Measurements from ENCODE around the gene NPAS2. TPM values are rescaled to one million over a fixed set of nuclear protein-coding genes. Genes with fewer than 3 reads are reported as not detected.

Gene NPAS2
- polyA plus RNA-seq, 2 donors, result 62.7 to 70.0 TPM

- Histone ChIP-seq H3K4me3 (ENCODE audit: low read depth in 1 of 2, low read length in 2 of 2) (no peak overlapping the region), H3K27ac (ENCODE audit: low read depth in 2 of 2, low read length in 1 of 2) (peak overlapping the region in 1 of 2 donors; percentile 35), H3K36me3 (ENCODE audit: control insufficient read depth in 2 of 2, insufficient read depth in 2 of 2, low read length in 1 of 2) (peaks cover 0 to 5% of the 10 kb centered on the region in 2 donors), H3K9me3 (ENCODE audit: control insufficient read depth in 2 of 2, insufficient read depth in 1 of 2, low read depth in 1 of 2, low read length in 1 of 2) (no peaks in the 10 kb centered on the region), H3K27me3 (ENCODE audit: control insufficient read depth in 1 of 2, insufficient read depth in 2 of 2, low read length in 2 of 2) (no peaks in the 10 kb centered on the region), H3K4me1 (ENCODE audit: control insufficient read depth in 2 of 2, insufficient read depth in 2 of 2, low read length in 1 of 2) (peaks cover 3 to 15% of the 10 kb centered on the region in 2 donors)
- WGBS, 2 donors, result 63 to 83% methylated on average over 3 of the region's 3 CpGs
Observed at GRCh38 chr2:100895402-100895801, 75.5 kb downstream of the NPAS2 start.

- no peaks in the 10 kb centered on the region for H3K9me3 ChIP-seq (ENCODE audit: control insufficient read depth in 2 of 2, insufficient read depth in 1 of 2, low read depth in 1 of 2, low read length in 1 of 2)
- WGBS, 2 donors, result 58 to 75% methylated on average over 3 of the region's 3 CpGs
- peaks cover 0 to 5% of the 10 kb centered on the region in 2 donors for H3K36me3 ChIP-seq (ENCODE audit: control insufficient read depth in 2 of 2, insufficient read depth in 2 of 2, low read length in 1 of 2)
- no peak overlapping the region for H3K4me3 ChIP-seq (ENCODE audit: low read depth in 1 of 2, low read length in 2 of 2)
- no peaks in the 10 kb centered on the region for H3K27me3 ChIP-seq (ENCODE audit: control insufficient read depth in 1 of 2, insufficient read depth in 2 of 2, low read length in 2 of 2)
- peaks cover 3 to 13% of the 10 kb centered on the region in 2 donors for H3K4me1 ChIP-seq (ENCODE audit: control insufficient read depth in 2 of 2, insufficient read depth in 2 of 2, low read length in 1 of 2)
- H3K27ac ChIP-seq (ENCODE audit: low read depth in 2 of 2, low read length in 1 of 2), result no peak overlapping the region
Observed at GRCh38 chr2:100895934-100896685, 76.2 kb downstream of the NPAS2 start.

- 81 to 84% methylated on average over 8 of the region's 8 CpGs for WGBS, 2 donors
- Histone ChIP-seq H3K9me3 (ENCODE audit: control insufficient read depth in 2 of 2, insufficient read depth in 1 of 2, low read depth in 1 of 2, low read length in 1 of 2) (no peaks in the 10 kb centered on the region), H3K4me1 (ENCODE audit: control insufficient read depth in 2 of 2, insufficient read depth in 2 of 2, low read length in 1 of 2) (peaks cover 3 to 16% of the 10 kb centered on the region in 2 donors), H3K4me3 (ENCODE audit: low read depth in 1 of 2, low read length in 2 of 2) (no peak overlapping the region), H3K27me3 (ENCODE audit: control insufficient read depth in 1 of 2, insufficient read depth in 2 of 2, low read length in 2 of 2) (no peaks in the 10 kb centered on the region), H3K27ac (ENCODE audit: low read depth in 2 of 2, low read length in 1 of 2) (no peak overlapping the region), H3K36me3 (ENCODE audit: control insufficient read depth in 2 of 2, insufficient read depth in 2 of 2, low read length in 1 of 2) (no peaks in the 10 kb centered on the region)
Observed at GRCh38 chr2:100898035-100898665, 78.2 kb downstream of the NPAS2 start.

GRCh38 chr2:100900156-100900795 is 80.3 kb downstream of the NPAS2 start:
- peaks cover 5 to 19% of the 10 kb centered on the region in 2 donors for H3K4me1 ChIP-seq (ENCODE audit: control insufficient read depth in 2 of 2, insufficient read depth in 2 of 2, low read length in 1 of 2)
- no peak overlapping the region for H3K27ac ChIP-seq (ENCODE audit: low read depth in 2 of 2, low read length in 1 of 2)

GRCh38 chr2:100902817-100903405 is 83.0 kb downstream of the NPAS2 start:
- Histone ChIP-seq H3K27me3 (ENCODE audit: control insufficient read depth in 1 of 2, insufficient read depth in 2 of 2, low read length in 2 of 2) (no peaks in the 10 kb centered on the region), H3K4me1 (ENCODE audit: control insufficient read depth in 2 of 2, insufficient read depth in 2 of 2, low read length in 1 of 2) (peaks cover 5 to 9% of the 10 kb centered on the region in 2 donors), H3K36me3 (ENCODE audit: control insufficient read depth in 2 of 2, insufficient read depth in 2 of 2, low read length in 1 of 2) (peaks cover 0 to 6% of the 10 kb centered on the region in 2 donors), H3K4me3 (ENCODE audit: low read depth in 1 of 2, low read length in 2 of 2) (no peak overlapping the region), H3K9me3 (ENCODE audit: control insufficient read depth in 2 of 2, insufficient read depth in 1 of 2, low read depth in 1 of 2, low read length in 1 of 2) (no peaks in the 10 kb centered on the region), H3K27ac (ENCODE audit: low read depth in 2 of 2, low read length in 1 of 2) (peak overlapping the region in 1 of 2 donors; percentile 50)
- WGBS, 2 donors, result 33 to 47% methylated on average over 6 of the region's 6 CpGs

More at GRCh38 chr2:100900156-100900795, 80.3 kb downstream of the NPAS2 start:
- H3K27me3 ChIP-seq (ENCODE audit: control insufficient read depth in 1 of 2, insufficient read depth in 2 of 2, low read length in 2 of 2), result no peaks in the 10 kb centered on the region
- 83 to 86% methylated on average over 5 of the region's 5 CpGs for WGBS, 2 donors
- H3K4me3 ChIP-seq (ENCODE audit: low read depth in 1 of 2, low read length in 2 of 2), result no peak overlapping the region
- H3K9me3 ChIP-seq (ENCODE audit: control insufficient read depth in 2 of 2, insufficient read depth in 1 of 2, low read depth in 1 of 2, low read length in 1 of 2), result no peaks in the 10 kb centered on the region
- H3K36me3 ChIP-seq (ENCODE audit: control insufficient read depth in 2 of 2, insufficient read depth in 2 of 2, low read length in 1 of 2), result peaks cover 0 to under 1% of the 10 kb centered on the region in 2 donors

- no peaks in the 10 kb centered on the region for H3K27me3 ChIP-seq (ENCODE audit: control insufficient read depth in 1 of 2, insufficient read depth in 2 of 2, low read length in 2 of 2)
- 81 to 83% methylated on average over 17 of the region's 17 CpGs for WGBS, 2 donors
- no peak overlapping the region for H3K27ac ChIP-seq (ENCODE audit: low read depth in 2 of 2, low read length in 1 of 2)
- peaks cover 0 to 6% of the 10 kb centered on the region in 2 donors for H3K36me3 ChIP-seq (ENCODE audit: control insufficient read depth in 2 of 2, insufficient read depth in 2 of 2, low read length in 1 of 2)
- no peak overlapping the region for H3K4me3 ChIP-seq (ENCODE audit: low read depth in 1 of 2, low read length in 2 of 2)
- H3K4me1 ChIP-seq (ENCODE audit: control insufficient read depth in 2 of 2, insufficient read depth in 2 of 2, low read length in 1 of 2), result peaks cover 5 to 10% of the 10 kb centered on the region in 2 donors
- no peaks in the 10 kb centered on the region for H3K9me3 ChIP-seq (ENCODE audit: control insufficient read depth in 2 of 2, insufficient read depth in 1 of 2, low read depth in 1 of 2, low read length in 1 of 2)
Observed at GRCh38 chr2:100903534-100904258, 83.8 kb downstream of the NPAS2 start.

GRCh38 chr2:100905132-100905805 is 85.3 kb downstream of the NPAS2 start:
- H3K36me3 ChIP-seq (ENCODE audit: control insufficient read depth in 2 of 2, insufficient read depth in 2 of 2, low read length in 1 of 2), result peaks cover 0 to 6% of the 10 kb centered on the region in 2 donors
- peaks cover 5 to 10% of the 10 kb centered on the region in 2 donors for H3K4me1 ChIP-seq (ENCODE audit: control insufficient read depth in 2 of 2, insufficient read depth in 2 of 2, low read length in 1 of 2)
- no peak overlapping the region for H3K4me3 ChIP-seq (ENCODE audit: low read depth in 1 of 2, low read length in 2 of 2)
- H3K27me3 ChIP-seq (ENCODE audit: control insufficient read depth in 1 of 2, insufficient read depth in 2 of 2, low read length in 2 of 2), result no peaks in the 10 kb centered on the region
- no peak overlapping the region for H3K27ac ChIP-seq (ENCODE audit: low read depth in 2 of 2, low read length in 1 of 2)
- 73 to 85% methylated on average over 9 of the region's 9 CpGs for WGBS, 2 donors
- H3K9me3 ChIP-seq (ENCODE audit: control insufficient read depth in 2 of 2, insufficient read depth in 1 of 2, low read depth in 1 of 2, low read length in 1 of 2), result no peaks in the 10 kb centered on the region

GRCh38 chr2:100906131-100906530 is 86.2 kb downstream of the NPAS2 start:
- Histone ChIP-seq H3K36me3 (ENCODE audit: control insufficient read depth in 2 of 2, insufficient read depth in 2 of 2, low read length in 1 of 2) (peaks cover 0 to 6% of the 10 kb centered on the region in 2 donors), H3K4me1 (ENCODE audit: control insufficient read depth in 2 of 2, insufficient read depth in 2 of 2, low read length in 1 of 2) (peaks cover 5 to 10% of the 10 kb centered on the region in 2 donors), H3K27ac (ENCODE audit: low read depth in 2 of 2, low read length in 1 of 2) (no peak overlapping the region), H3K9me3 (ENCODE audit: control insufficient read depth in 2 of 2, insufficient read depth in 1 of 2, low read depth in 1 of 2, low read length in 1 of 2) (no peaks in the 10 kb centered on the region), H3K27me3 (ENCODE audit: control insufficient read depth in 1 of 2, insufficient read depth in 2 of 2, low read length in 2 of 2) (no peaks in the 10 kb centered on the region), H3K4me3 (ENCODE audit: low read depth in 1 of 2, low read length in 2 of 2) (no peak overlapping the region)
- 83 to 89% methylated on average over 1 of the region's 1 CpG for WGBS, 2 donors
